Stimulated activated CD8-positive, alpha-beta memory T cell treated with anti-CD3 and anti-CD28 coated beads, Interleukin-4, amount 100 ng/mL, for 48 hours (primary cell): ENCODE results near the gene FCN2.
A peak's percentile ranks its signal among the peaks of the same experiment; 100 is the strongest.
"Not testable (repeated sequence)": the region's sequence is repeated elsewhere in the genome, so short reads cannot be mapped to it uniquely, and the experiment has no call there.

Source experiments
- DNase-seq: peaks from one replicate; pipeline ENCODE4 v3.0.0-alpha.2; 2020

FCN2 gene

DNA sequence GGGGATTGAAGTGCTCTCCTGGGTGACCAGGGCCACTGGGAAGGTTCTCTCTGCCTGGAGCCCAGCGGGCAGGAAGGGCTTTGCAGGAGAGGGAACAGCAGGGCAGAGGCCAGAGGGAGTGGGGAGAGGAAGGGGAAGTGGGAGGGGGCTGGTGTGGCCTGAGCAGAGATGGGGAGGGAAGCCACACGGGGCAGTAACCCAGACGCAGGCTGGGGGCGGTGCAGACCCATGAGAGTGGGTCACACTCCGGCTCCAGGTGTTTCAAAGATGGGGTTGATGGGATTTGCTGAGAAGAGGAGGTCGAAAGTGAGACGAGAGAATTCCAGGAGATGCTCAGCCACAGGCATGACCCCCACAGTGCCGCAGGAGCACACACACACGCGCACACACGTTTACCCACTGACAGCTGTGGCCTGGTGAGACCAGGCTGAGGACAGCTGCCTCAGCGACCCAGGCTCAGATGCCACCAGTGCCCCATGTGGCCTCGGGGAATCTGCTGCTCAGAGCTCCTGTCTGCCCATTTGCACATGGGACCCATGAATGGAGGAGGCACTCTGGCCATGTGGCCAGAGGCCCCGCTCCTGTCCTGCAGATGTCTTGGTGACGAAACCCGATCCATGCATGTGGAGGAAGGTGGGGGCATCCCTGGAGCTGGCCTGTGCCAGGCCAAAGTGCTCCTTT is 32.7 kb upstream of the FCN2 start:
- no peak for DNase-seq

DNA sequence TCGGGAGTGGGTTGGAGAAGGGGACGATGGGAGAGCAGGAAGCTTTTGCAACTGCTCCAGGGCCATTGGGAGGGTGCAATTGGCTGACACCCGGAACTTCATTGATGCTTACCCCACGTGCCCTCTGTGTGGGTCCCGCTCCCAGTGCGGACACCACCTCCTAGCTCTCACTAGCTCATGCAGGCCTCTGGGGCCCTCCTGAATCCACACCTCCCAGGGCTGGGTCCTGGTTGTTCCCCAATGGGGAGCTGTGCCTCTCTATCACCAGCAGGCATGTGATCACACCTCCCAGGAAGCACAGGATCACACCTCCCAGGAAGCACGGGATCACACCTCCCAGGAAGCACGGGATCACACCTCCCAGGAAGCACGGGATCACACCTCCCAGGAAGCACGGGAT is 32.1 kb upstream of the FCN2 start:
- no peak for DNase-seq

DNA sequence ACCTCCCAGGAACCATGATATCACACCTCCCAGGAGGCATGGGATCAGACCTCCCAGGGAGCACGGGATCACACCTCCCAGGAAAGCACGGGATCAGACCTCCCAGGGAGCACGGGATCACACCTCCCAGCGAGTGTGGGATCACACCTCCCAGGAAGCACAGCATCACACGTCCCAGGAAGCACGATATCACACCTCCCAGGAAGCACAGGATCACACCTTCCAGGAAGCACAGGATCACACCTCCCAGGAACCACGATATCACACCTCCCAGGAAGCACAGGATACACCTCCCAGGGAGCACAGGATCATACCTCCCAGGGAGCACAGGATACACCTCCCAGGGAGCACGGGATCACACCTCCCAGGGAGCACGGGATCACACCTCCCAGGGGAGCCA is 30.0 kb upstream of the FCN2 start:
- DNase-seq: no peak

DNA sequence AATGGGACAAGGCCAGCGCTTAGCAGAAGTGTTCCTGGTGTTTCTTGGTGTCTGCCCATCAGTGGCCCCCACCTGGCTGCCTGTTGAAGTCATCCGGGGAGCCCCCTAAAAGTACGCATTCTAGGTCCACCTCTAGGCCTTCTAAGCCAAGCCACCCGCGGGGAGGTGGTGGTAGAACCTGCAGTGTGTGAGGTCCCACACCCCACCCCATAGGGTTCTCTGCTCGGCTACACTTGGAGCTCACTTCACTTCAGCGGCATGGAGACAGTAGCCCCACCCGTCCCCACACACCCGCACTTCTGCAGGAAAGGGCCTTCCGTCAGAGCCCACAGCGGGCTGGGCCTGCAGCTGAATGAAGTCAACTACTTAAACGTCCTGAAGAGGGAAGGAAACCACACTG is 29.6 kb upstream of the FCN2 start:
- DNase-seq: no peak

DNA sequence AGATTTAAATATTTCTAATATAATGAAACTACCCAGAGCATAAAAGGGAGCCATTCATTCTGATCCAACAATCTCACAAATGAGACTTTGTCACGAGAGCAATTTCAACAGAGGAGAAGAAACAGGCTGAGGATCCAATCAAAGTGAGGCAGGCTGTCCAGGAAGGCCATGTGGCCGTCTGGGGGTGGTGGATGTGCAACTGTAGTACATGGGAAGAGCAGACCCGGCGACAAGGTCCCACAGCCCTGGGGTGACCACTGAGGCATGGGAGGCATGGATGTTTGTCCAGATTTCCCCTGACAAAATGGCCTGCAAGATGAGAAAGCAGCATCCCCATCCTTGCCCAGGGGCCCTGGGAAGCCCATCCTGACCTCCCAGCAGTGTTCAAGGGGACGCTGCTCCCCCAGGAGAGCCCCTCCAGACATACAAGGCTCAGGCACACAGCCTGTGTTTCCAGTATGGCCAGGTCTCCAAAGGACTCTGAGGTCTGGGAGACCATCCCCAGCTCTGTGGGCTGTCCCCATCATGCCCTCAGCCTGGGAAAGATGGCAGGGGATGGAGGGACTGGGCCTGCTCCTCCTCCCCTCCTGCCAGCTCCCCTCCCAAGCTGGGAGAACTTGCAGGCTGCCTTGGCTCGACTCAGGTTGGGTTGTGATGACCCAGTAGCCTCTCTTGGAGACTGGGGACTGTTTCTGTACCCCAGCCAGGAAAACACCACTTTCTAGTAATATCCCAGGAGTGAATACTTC is 27.5 kb upstream of the FCN2 start:
- no peak for DNase-seq

DNA sequence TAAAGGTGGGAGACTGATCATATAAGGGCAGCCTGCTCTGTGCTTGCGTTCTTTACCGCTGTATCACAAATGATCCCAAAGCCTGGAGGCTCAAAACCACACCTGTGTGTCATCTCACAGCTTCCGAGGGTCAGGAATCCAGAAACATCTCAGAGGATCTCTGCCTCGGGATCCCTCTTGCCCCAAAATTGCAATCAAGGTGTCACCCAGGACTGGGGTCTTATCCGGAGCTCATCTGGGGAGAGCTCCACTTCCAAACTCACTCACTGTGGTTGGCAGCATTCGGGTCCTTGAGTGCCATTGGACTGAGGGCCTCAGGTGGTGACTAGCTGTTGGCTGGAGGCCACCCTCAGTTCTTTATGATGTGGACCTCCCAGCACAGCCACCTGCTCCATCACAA is 26.7 kb upstream of the FCN2 start:
- DNase-seq: no peak

DNA sequence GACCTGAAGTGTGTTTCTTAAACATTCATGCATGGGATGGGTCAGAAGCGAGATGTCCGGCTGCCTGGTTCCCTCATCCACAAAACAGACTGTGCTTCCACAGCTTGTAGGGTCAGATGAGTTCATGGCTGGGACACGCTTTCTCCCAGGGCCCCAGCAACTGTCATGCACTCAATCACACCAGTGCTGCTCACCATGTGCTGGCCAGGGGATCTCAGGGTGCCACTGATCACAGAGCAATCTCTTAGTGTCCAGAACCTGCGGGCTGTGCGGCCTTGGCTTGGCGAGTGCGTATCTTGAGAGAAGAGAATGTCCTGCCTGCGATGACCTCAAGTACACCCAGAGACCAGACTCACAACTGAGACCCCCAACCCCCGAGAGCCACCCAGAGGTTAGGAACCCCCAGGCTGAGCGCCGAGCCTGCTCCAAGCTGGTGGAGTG is 26.0 kb upstream of the FCN2 start:
- no peak for DNase-seq

DNA sequence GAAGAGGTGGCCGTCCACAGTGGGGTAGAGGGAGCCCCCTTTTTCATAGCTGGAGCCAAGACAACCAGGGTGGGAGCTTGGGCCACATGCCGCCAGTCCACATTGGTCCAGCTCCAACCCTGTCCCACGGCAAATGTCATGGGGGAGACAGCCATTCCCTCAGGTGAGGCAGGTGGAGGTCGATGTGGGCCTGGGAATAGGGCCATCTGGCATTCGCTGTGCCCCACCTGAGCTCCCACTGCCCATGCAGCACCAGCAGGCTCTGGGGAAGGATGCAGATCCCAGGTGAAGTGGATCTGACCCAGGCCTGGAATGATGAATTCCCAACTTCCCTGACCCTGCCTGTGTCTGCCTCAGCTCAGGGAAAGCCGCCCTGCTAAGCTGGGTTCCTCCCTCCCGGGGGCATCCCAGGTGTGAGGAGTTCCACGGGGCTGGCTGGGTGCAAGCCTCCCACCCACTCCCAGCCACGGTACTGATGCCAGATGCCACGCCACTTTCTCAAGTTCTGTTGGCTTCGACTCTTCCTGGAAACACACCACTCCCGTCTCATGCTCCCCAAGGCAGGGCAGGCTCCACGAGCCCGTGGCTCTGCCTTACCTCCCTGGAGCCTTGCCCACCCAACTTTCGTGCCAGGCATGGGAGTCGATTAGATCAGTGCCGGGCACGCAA is 25.2 kb upstream of the FCN2 start:
- DNase-seq: no peak

DNA sequence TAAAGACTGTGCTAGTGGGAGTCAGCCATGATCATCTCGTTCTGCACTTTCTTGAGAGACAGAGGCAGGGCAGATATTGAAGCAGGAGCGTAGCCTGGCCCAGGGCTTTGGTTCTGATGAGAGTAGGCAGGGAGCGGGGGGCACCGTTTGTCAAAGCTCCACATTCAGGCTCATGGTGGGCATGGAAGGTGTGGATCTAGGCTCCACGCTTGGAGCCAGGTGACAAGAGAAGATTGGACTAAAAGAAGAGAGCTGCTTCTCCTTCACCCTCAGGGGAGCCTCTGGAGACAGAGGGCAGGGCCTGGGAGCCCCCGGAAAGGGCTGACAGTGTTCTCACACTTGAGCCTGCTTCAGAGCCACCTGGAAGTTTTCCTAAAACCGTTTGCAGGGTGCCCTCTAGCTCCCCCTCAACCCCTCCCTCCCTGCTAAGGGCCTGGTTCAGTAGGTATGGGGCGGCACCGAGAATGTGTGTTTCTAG is 24.7 kb upstream of the FCN2 start:
- DNase-seq: no peak

DNA sequence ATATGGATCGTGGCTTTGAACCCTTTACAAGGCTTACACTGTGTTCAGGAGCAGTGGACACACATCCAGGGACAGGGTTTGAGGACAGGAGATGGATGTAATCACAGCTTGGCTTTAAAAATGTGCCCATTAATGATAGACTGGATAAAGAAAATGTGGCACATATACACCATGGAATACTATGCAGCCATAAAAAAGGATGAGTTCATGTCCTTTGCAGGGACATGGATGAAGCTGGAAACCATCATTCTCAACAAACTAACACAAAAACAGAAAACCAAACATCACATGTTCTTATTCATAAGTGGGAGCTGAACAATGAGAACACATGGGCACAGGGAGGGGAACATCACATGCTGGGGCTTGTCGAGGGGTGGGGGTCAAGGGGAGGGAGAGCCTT is 23.2 kb upstream of the FCN2 start:
- DNase-seq: not testable (repeated sequence)

DNA sequence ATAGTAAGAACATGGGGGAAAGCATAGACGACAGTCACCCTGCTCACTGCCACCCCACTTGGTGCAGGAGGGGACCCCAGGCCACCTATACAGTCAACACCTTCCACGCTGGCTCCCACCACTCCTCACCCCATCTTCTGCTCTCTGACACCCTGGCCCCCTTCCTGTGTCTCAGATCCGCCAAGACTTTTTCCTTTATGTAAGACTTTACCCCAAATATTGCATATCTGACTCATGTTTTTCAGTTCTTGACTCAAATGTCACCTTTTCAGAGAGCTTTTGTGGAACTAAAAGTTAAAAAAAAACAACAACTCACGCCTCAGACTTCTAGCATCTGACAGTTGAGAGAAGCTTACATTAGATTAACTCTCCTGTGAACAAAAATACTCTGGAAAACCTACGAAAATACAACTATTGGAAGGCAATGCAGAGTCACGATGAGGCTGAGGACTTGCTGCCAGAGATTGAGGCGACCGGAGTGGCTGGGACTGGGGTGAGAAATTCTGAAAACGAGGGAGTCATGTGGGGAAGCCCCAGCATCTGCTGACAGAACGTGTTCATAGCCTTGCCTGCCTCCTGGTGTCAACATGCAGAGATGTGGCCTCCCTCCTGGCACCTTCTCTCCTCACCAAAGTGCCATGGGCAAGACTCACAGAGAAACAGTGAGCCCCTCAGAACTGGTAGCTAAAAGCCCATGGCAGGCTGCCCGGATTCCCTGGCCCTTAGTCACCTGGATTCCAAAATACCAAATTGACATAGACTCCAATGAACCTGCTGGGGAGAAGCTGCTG is 22.4 kb upstream of the FCN2 start:
- DNase-seq: peak; percentile 66

DNA sequence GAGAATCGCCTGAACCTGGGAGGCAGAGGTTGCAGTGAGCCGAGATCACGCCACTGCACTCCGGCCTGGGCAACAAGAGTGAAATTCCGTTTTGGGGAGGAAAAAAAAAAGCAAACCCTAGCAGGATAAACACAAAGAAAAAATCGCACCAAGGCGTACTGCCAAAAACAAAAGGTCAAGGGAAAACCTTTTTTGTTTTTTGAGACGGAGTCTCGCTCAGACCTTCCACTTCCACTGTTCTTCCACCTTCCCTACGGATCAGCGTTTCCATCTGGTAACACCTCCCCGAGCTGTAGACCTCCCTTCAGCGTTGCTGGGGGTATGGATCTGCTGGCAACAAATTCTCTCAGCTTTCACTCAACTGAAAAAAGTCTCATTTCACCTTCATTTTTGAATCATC is 20.1 kb upstream of the FCN2 start:
- no peak for DNase-seq

DNA sequence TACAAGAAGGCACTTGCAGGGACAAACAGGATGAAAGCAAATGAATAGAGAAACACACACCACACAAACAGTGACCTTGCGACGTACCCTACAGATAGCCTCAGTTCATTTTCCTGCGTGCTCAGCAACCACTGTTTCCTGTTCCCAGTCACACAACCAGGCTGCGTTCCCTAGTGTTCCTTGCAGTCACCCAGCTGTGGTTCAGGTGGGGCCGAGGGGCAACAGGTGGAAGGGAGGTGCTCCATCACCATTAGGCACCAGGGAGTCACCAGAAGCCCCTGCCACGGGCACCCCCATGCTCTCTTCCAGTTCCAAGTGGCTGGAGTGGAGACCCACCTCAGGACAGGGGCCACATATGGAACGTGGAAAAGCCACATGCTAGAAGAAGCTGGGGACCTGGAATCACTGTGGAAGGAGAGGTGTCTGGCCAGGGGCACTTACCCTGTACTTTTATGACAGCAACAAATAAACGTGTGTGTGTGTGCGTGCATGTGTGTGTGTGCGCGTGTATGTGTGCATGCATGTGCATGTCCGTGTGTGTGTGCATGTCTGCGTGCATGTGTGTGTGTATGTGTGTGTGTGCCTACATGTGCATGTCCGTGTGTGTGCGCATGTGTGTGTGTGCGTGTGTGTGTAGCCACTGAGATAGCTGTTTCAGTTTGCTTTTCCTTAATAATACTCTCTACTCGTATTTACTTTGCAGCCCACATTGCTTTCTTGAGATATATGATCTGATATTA is 18.8 kb upstream of the FCN2 start:
- no peak for DNase-seq

DNA sequence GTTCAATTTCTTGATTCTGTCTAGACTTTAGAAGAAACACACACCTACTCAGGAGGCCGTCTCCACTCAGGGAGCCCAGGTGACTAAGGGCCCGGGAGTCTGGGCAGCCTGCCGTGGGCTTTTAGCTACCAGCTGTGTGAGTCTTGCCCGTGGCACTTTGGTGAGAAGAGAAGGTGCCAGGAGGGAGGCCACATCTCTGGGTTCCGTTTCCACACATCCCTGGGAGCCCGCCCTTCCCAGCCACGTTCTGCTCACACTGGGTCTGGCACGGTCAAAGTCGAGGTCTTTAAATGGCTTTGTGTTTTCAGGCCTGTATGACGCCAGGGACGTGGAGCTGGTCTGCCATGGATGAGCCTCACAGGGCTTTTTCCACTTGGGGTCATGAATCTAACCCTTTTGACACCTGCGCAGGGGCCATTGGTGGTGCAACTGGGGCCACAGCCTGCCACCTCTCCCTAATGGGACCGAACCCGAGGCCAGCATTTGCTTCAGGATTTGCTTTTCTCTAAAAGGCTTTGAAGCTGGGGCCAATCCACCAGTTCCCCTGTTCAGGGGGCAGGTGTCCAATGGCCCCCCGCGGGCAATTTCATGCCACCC is 17.2 kb upstream of the FCN2 start:
- no peak for DNase-seq

DNA sequence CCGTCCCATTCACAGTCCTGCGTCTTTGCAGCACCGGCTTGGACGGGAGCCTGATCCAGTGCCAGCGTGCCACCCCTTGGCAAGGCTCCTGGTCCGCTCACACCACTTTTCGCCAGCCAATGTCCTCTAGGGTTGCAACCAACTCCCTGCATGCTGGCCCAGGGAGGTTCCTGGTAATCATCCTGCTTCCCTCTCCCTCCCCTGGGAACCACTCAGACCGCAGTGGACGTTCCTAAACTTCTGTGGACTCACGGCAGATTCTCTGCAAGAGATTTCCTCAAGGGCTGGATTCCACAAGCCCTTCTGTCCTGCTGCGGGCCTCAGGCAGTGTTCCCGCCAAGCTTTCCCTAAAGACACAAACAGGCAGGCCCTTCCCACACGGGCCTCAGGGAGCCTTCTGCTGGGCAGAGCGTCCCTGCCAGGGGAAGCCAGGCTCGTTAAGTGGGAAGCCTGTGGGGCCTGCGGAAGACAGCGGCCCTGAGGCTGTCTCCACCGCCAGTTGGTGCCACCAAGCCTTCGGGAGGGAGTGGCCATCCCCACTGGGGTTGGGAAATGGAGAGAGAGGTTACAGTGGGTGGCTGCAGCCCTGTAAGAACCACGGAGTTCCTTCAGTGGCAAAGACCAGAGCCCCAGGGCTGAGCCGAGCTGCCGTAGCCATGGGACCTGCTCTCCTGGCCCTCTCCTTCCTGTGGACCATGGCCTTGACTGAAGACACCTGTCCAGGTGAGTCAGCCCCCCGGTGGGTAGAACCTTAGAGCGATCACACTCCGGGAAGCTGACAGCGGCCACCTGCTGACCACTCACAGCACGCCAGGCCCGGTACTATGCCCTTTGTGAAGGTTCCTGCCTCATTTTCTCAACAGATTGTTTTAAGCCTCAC is 16.4 kb upstream of the FCN2 start:
- DNase-seq: no peak

DNA sequence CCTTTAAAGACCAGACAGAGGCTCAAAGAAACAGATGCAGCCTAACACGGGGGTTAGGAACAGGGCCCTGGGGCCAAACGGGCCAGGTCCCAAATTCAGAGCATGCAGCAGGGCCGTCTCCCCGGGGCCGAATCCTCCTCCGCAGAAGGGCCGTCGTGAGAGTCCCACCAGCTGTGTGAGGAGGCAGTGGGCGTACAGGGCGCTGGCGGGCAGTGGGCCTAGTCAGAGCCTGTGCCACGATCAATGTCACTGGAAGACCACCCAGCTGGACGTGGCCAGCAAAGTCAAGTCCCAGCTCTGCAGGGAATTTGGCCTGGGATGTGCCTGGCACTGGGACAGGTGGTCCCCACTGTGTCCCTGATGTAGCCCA is 15.8 kb upstream of the FCN2 start:
- no peak for DNase-seq

DNA sequence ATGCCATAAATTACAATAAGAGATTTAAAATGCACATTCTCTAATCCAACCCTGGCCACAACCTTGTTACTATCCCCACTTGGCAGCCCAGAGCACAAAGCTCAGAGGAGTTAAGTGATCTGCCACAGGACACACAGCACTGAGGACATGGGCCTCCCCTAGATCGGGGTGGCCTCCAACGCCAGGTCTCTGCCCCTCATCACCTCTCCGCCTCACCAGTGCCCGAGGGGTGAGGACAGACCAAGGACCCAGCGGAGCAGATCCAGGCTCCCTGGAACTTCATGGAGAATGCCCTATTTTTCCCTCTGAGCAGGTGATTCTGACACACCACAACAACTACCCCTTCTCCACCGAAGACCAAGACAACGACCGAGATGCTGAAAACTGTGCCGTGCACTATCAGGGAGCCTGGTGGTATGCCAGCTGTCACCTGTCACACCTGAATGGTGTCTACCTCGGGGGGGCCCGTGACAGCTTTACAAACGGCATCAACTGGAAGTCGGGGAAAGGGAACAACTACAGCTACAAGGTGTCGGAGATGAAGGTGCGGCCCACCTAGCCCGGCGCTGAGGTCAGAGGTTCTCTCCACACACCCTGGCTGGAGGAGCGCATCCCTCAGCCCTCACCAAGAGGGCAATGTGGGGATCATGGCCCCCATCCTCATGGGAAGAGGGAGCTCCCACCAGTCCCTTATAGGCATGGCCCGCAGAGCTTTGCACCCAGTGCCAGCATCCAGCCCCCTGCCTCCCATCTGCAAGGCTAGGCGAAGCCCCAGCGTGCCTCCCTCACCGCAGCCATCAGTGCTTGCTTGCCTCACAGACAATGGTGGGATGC is 12.5 kb upstream of the FCN2 start:
- DNase-seq: no peak

DNA sequence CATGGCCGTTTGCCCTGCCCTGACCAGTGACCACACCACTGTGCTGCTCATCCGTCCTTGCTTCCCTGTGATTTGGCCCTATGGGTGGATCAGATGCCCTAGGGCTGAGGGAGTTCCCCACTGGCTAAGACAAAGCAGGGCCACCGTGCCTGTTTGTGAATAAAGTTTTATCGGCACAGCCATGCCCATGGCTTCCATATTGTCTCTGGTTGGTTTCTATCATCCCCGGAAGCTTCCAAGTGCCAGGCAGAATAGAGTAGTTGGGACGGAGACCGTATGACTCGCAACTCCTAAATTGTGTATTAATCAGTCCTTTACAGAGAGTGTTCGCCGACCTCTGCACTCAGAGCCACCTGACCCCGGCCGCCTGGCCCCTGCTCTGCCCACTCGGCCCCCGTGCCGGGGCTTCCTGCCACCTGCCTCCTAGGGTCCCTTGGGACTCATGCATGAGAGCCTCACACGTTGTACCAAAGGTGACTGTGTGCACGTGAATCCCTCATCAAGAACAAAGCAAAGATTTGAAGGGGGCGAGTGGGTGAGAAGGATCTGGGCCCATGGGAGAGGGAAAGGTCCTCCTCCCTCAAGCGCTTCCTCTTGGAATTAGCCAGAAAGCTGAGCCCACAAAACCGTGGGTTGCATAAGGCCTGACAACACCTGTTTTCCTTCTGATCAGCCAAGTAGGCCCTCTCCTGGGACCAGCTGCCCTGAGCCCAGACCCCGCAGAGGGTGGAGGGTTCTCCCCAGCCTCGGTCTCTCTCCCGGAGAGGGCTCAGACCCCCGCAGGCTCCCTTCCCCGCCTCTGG is 11.7 kb upstream of the FCN2 start:
- no peak for DNase-seq
